GM21717 (cell line): Measurements from ENCODE around the gene GAS6.
"Not testable (repeated sequence)": the region's sequence is repeated elsewhere in the genome, so short reads cannot be mapped to it uniquely, and the experiment has no call there.

Experiments used
- ATAC-seq: cut with Tn5 transposase; IDR thresholded peaks from one replicate; pipeline ENCODE4 v1.9.1; 2021; ENCODE audit warnings: mild to moderate bottlenecking, moderate library complexity; ENCODE audit not compliant: unreplicated experiment

The GAS6 gene

DNA sequence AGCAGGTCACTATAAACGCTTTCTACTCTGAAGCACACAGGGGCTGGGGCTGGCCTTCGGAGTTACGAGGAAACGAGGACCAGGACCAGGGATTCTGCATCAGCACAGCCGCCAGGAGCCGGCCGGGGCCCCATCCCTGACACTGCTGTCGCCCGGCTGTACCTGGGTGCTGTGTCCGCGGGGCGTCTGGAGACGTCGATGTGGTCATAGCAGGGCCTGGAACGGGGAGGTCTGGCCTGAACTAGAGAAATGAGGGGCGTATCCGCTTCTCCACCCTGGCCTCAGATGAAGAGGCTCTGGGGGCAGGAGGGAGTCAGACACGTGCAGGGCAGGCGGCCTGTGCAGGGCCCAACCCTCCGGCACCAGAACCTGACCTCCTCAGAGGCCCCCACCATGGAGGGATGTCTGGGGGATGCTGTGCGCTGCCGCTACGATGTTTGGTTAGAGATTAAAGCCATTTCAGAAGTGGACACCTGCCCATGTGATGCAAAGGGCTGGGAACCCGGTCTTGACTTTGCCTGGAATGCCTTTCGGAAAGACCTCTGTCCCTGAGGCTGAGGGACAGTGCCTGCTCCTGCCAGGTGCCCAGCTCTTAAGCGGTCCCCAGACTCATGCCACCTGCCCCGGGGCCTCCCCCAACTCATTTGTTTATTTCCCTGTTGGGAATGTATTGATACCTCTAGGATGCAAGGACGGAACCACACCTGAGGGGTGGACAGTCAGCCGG lies 21.4 kb downstream of the GAS6 start:
- ATAC-seq = no peak

DNA sequence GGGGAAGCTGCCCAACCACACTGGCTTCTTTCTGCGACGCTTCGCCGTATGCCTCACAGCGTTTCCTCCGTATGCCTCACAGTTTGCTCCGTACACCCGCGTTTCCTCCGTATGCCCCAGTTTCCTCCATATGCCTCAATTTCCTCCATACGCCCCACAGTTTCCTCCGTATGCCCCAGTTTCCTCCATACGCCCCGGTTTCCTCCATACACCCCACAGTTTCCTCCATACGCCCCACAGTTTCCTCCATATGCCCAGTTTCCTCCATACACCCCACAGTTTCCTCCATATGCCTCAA lies 22.6 kb downstream of the GAS6 start:
- no peak for ATAC-seq

GRCh38 chr13:113840541-113841352 lies 23.1 kb downstream of the GAS6 start:
- ATAC-seq = no peak

DNA sequence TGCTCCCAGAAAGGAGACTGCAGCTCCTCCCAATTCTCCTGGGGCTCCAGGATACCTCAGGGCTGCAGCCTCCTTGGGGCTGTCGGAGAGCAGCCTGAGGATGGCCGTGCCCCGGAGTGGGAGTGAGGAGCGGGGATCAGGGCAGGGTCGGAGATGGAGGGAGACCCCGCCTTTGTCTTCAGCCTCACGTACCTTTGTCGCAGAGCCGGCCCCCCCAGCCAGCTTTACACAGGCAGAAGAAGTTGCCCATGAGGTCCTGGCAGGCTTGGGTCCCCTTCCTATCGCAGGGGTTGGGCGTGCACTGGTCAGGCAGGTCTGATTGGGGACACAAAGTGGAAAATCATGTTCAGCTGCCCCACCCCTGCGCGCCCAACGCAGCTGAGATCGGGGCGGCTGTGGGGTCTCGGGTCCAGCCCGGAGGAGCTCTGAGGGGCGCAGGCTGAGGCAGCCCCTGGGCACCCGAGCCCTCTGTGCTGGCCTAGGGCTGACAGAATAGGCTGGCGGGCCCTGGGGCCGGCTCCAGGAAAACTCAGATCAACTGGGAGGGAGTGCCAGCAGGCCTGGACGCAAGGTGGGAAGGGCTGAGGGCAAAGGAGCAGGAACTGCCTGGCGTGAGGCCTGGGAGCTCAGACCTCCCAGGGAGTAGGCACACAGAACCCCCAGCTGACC lies 24.2 kb downstream of the GAS6 start:
- no peak for ATAC-seq

DNA sequence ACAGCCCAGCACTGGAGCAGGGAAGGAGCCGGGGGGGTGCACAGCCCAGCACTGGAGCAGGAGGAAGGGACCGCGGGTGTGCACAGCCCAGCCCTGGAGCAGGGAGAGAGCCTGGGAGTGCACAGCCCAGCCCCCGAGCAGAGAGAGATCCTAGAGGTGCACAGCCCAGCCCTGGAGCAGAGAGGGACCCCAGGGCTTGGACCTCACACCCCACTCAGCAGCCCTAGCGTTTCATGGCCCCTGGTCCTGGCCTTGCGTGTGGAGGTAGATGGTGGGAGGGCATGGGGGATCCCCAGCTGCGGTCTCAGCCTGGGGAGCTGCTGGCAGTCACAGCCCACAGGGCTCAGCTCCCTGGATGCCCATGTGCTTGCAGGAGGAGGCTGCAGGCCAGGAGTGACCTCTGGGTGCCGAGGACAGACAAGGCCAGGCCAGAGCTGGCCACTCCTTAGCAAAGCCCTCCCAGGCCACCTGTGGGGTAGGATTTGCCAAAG lies 25.1 kb downstream of the GAS6 start:
- ATAC-seq = no peak

DNA sequence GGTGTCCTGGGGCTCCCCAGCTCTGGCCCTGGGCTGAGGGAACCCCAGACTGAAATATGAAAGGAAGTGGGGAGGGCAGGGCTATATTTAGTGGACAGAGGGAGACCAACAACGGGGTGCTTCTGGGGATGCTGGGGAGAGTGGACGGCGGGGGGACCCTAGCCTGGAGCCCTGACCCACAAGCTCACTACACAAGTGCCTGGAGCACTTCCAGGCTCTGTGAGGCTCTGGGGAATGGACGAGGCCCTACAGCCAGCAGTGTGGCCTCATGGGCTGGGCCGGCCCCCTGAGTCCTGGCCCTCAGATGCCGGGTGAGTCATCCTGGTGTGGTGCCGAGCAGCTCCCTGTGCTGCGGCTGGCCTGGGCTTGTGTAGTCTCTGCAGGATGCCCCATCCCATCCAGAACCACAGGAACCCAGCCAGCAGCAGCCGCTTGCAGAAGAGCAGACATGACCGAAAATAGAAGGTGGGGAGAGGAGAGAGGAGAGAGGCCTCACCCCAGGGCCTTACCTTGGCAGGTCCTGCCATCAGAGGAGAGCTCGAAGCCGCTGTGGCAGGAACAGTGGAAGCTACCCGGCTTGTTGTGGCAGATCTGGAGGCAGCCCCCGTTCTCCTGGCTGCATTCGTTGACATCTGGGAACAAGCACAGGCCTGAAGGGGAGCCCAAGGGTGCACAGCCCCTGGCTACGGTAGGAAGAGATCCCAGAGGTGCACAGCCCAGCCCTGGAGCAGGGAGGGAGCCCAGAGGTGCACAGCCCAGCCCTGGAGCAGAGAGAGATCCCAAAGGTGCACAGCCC lies 26.1 kb downstream of the GAS6 start:
- ATAC-seq = no peak

DNA sequence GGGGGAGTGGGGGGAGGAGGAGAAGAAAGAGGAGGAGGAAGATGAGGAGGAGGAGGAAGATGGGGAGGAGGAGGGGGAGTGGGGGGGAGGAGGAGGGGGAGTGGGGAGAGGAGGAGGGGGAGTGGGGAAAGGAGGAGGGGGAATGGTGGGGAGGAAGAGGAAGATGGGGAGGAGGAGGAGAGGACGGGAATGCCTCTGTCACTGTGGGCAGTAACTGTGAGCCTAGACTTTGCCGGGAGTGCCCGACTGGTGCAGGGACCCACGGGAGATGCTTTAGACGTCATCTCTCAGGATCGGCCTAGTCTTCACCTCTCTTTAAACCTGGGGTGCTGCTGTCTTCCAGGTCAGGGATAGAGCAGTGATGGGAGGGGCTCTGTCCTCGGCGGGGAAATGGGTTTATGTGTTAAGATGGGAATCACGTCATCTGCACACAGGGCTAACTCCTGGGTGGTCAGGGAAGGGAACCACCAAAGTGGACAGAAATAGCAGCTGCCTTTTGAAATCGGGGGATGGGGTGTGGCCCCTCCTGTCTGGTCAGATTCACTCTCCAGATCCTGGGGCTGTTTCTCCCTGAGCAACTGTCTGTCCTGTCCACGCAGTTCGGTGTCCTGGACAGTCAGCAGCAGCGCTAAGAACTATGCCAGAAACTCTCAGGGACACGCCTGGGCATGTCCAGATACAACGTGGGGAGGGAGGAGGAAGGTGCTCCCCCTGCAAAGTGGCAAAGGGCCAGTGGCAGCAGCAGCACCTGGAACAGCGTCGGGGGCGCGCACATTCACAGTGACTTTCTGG lies 26.9 kb downstream of the GAS6 start:
- no peak for ATAC-seq

- no peak for ATAC-seq
These were observed 28.2 kb downstream of the GAS6 start for GRCh38 chr13:113835461-113836270.

- no peak for ATAC-seq
These were observed 29.2 kb downstream of the GAS6 start for GRCh38 chr13:113834496-113835200.

DNA sequence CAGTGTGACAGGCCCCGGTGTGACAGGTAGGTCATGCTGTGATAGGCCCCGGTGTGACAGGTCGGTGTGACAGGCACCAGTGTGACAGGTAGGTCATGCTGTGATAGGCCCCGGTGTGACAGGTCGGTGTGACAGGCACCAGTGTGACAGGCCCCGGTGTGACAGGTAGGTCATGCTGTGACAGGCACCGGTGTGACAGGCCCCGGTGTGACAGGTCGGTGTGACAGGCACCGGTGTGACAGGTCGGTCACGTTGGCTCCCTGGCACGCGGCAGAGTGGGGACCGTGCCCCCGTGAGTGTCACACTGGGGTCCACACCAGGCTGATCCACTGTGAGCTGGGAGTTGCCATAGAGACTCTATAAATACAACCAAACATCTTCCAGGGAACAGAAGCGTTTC lies 29.9 kb downstream of the GAS6 start:
- ATAC-seq = not testable (repeated sequence)

DNA sequence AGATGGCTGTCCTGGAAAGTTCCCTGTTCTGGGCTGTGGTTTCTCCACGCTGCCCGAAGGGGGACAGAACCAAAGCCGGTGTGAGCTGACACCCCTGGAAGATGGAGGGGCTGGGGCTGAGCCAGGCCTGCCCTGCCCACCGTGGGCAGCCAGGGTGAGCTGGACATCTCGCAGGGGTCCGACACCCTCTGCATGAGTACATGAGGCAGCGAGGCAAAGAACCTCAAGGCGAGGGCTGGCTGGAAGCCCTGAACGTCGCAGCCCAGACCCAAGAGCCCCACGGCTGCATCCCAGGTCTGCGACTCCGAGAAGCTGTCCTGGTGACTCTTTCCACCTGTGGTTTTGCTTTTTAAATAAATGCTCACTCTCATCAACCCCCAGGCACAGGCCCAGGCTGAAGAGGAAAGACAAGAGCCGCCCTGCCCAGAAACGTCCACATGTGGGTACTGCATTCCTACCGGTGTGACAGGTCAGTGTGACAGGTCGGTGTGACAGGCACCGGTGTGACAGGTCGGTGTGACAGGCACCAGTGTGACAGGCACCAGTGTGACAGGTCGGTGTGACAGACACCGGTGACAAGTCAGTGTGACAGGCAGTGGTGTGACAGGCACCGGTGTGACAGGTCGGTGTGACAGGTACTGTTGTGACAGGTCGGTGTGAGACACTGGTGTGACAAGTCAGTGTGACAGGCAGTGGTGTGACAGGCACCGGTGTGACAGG lies 30.6 kb downstream of the GAS6 start:
- ATAC-seq = no peak

DNA sequence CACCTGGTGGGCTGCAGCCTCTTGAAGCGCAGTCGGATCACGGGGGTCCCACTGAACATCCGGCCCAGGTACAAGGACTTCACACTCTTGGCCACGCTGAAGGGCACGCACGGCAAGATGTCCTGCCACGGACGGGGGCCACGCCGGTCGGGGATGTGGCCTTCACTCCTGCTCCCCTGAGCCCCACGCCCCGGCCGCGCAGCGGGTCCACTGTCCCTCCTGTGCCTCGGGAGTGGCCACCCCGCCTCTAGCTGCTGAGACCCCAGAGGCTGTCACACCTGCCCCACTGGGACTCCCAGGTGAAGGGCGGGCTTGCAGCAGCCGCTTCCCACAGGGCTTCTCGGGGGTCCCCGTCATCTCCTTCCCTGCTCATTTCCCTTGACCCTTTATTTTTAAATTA lies 31.2 kb downstream of the GAS6 start:
- ATAC-seq = no peak

DNA sequence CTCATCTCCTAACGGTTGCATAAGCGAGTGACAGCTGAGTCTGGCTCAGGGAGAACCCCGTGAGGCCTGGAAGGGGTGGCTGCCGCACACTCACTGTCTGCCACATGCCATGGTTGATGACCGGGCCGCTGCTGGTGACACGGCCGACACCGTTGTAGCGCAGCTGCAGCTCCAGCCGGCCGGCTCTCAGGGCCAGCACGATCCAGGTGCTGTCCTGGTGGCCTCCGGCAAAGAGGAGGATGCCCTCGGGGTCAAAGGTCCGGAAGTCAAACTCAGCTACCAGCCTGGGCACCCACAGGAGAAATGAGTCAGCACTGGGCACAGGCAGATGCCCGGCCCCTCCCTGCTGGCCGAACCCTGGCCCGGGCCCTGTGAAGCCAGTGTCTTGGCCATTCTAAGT lies 31.7 kb downstream of the GAS6 start:
- ATAC-seq = no peak

- no peak for ATAC-seq
These were observed 32.8 kb downstream of the GAS6 start for GRCh38 chr13:113831061-113831460.

DNA sequence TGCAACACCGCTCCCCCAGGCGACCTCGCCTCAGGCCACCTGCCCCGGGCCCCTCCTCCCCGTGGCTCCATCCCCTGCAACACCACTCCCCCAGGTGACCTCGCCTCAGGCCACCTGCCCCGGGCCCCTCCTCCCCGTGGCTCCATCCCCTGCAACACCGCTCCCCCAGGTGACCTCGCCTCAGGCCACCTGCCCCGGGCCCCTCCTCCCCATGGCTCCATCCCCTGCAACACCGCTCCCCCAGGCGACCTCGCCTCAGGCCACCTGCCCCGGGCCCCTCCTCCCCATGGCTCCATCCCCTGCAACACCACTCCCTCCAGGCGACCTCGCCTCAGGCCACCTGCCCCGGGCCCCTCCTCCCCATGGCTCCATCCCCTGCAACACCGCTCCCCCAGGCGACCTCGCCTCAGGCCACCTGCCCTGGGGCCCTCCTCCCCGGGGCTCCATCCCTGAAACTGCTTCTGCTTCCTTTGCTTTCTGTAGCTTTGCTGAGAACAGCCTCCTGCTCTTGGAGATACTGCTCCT lies 33.4 kb downstream of the GAS6 start:
- ATAC-seq = not testable (repeated sequence)

DNA sequence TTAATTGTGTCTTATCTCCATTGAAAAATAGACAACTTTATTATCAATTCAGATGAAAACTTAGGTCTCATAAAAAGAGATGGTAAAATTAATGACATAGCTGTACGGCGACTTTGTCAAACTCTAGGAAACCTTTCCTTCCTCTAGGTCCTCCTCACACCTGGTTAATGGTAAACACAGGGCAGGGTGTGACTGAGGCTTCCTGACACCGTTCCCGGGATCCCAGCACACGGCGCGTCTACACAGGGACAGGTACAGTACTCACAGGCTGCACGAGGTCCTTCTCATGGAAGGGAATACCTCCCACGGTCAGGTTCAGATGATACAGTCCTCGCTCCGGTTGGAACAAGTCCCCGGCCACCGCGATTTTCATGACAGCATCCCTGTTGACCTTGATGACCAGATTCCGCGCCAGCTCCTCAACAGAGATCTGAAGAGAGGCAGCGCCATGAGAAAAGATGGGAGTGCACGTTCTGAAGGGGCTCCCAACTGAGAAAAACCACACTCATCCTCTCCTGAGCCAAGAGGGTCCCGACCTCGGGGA lies 35.5 kb downstream of the GAS6 start:
- no peak for ATAC-seq

- no peak for ATAC-seq
These were observed 36.9 kb downstream of the GAS6 start for GRCh38 chr13:113827021-113827420.

- not testable (repeated sequence) for ATAC-seq
These were observed 37.4 kb downstream of the GAS6 start for GRCh38 chr13:113826446-113826845.
